ENCODE results near the gene ZMIZ1. TPM values are rescaled to one million over a fixed set of nuclear protein-coding genes. Genes with fewer than 3 reads are reported as not detected.

ZMIZ1 gene
- total RNA-seq, 1 experiment from 2014 or later = 23.5 TPM

DNA sequence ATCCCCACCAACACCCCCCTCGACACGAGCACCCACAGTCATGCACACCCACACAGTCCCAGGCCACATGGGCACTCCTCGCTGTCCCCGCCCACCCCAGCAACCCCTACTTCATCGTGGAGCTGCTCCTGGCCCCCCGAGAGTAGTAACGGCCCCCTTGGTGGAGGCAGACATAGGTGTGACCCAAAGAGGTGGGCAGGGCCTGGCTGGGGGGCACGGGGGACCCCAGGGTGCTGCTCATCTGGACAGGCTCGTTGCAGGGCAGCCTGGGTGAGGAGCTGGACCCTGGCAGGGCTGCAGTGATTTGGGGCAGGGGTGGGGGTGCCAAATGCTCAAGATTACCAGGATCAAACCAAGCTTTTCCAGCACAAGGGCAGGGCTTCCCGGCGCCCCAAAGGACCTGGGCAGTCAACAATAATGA is 42.4 kb upstream of the ZMIZ1 start:
- BruUV-seq (replicated peaks) = no TSS peak
- TF ChIP-seq, protein P1, sequence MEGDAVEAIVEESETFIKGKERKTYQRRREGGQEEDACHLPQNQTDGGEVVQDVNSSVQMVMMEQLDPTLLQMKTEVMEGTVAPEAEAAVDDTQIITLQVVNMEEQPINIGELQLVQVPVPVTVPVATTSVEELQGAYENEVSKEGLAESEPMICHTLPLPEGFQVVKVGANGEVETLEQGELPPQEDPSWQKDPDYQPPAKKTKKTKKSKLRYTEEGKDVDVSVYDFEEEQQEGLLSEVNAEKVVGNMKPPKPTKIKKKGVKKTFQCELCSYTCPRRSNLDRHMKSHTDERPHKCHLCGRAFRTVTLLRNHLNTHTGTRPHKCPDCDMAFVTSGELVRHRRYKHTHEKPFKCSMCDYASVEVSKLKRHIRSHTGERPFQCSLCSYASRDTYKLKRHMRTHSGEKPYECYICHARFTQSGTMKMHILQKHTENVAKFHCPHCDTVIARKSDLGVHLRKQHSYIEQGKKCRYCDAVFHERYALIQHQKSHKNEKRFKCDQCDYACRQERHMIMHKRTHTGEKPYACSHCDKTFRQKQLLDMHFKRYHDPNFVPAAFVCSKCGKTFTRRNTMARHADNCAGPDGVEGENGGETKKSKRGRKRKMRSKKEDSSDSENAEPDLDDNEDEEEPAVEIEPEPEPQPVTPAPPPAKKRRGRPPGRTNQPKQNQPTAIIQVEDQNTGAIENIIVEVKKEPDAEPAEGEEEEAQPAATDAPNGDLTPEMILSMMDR (IDR thresholded peaks at IDR 0.05; ENCODE audit: unreplicated experiment) = no peak
- no peak for DNase-seq
- Mint-ChIP-seq H3K27me3 (ENCODE audit: unreplicated experiment) (peaks cover 38% of the 10 kb centered on the region), H3K4me3 (ENCODE audit: low read depth, unreplicated experiment) (no peak overlapping the region), H3K27ac (ENCODE audit: unreplicated experiment) (no peak overlapping the region), H3K9me3 (ENCODE audit: low read depth, unreplicated experiment) (no peaks in the 10 kb centered on the region), H3K36me3 (ENCODE audit: insufficient read depth, unreplicated experiment) (no peaks in the 10 kb centered on the region), H3K4me1 (ENCODE audit: low read depth, unreplicated experiment) (no peaks in the 10 kb centered on the region)
- CTCF ChIA-PET = interaction anchor here (0.6 kb wide), 1 partner anchor 275 kb away, joined by 3 read pairs; no protein-coding TSS in a partner anchor
- intact Hi-C loops (cut with micrococcal nuclease; ENCODE audit: unreplicated experiment) = no loop called here

DNA sequence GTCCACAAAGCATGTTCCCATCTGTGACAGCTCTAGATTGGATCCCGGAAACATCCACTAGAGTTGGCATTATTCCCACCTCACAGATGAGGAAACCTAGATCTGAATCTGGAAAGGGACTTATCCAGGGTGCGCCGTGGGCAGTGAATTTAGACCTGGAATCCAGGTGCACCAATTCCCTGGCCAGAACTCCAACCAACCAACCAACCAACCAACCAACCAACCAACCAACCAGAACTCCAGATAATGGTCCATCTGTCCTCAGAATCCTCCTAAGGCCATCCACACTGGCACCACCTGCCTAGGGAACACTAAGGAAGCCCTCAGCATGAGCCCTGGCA is 42.0 kb upstream of the ZMIZ1 start:
- BruUV-seq (replicated peaks) = no TSS peak
- TF ChIP-seq, protein P1 (IDR thresholded peaks at IDR 0.05; ENCODE audit: unreplicated experiment) = no peak
- H3K4me3 Mint-ChIP-seq (ENCODE audit: low read depth, unreplicated experiment) = no peak overlapping the region
- no peaks in the 10 kb centered on the region for H3K4me1 Mint-ChIP-seq (ENCODE audit: low read depth, unreplicated experiment)
- H3K36me3 Mint-ChIP-seq (ENCODE audit: insufficient read depth, unreplicated experiment) = no peaks in the 10 kb centered on the region
- H3K27ac Mint-ChIP-seq (ENCODE audit: unreplicated experiment) = no peak overlapping the region
- intact Hi-C loops (cut with micrococcal nuclease; ENCODE audit: unreplicated experiment) = no loop called here
- no peaks in the 10 kb centered on the region for H3K9me3 Mint-ChIP-seq (ENCODE audit: low read depth, unreplicated experiment)
- H3K27me3 Mint-ChIP-seq (ENCODE audit: unreplicated experiment) = peaks cover 38% of the 10 kb centered on the region
- no peak for DNase-seq
- CTCF ChIA-PET = interaction anchor here (0.6 kb wide), 1 partner anchor 275 kb away, joined by 3 read pairs; no protein-coding TSS in a partner anchor

DNA sequence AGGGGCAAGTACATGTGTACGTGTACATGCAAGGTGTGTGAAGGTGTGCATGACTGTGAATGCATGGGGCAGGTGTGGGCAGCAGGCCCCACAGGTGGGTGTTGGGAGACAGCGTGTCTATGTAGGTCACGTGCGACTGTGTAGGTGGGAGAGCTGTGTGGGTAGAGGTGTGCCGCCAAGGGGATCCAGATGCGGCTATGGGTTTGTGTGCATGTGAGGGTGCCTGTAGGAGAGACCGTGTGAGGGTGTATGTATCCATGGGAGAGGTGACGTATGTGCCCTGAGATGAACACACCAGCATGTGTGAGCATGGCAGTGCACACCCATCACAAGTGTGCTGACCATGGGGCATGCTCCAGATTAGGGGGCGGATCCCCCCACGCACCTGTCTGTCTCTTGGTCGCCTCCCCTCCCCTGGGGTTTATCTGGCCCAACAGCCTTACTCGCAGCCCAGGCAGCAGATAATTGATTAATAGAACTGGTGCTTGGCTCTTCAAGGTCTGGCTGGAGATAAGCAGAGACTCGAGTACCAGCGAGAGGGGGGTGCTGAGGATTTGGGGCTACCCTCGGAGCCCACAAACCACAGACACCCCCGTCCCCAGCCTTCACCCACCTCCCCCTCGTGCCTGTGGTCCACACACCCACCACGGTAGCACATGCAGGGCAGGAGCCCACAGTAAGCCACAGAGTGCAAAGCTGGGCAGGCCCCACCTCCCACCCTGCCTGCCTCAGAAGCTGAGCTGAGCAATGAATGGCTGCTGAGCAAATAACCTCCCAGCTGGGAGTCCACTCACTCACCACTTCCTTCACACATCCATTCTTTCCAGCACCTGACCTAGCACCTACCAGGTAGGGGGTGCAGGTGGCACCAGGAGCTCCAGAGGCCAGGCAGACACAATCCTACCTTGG is 41.4 kb upstream of the ZMIZ1 start:
- no peaks in the 10 kb centered on the region for H3K36me3 Mint-ChIP-seq (ENCODE audit: insufficient read depth, unreplicated experiment)
- intact Hi-C loops (cut with micrococcal nuclease; ENCODE audit: unreplicated experiment) = no loop called here
- no peak overlapping the region for H3K4me3 Mint-ChIP-seq (ENCODE audit: low read depth, unreplicated experiment)
- peaks cover 38% of the 10 kb centered on the region for H3K27me3 Mint-ChIP-seq (ENCODE audit: unreplicated experiment)
- TF ChIP-seq, protein P1 (IDR thresholded peaks at IDR 0.05; ENCODE audit: unreplicated experiment) = no peak
- H3K9me3 Mint-ChIP-seq (ENCODE audit: low read depth, unreplicated experiment) = no peaks in the 10 kb centered on the region
- H3K4me1 Mint-ChIP-seq (ENCODE audit: low read depth, unreplicated experiment) = no peaks in the 10 kb centered on the region
- no peak overlapping the region for H3K27ac Mint-ChIP-seq (ENCODE audit: unreplicated experiment)
- BruUV-seq (replicated peaks) = no TSS peak
- no peak for DNase-seq
- CTCF ChIA-PET = interaction anchor here (0.7 to 0.8 kb wide), 2 partner anchors 172 to 270 kb away, joined by 3 to 4 read pairs; no protein-coding TSS in a partner anchor

DNA sequence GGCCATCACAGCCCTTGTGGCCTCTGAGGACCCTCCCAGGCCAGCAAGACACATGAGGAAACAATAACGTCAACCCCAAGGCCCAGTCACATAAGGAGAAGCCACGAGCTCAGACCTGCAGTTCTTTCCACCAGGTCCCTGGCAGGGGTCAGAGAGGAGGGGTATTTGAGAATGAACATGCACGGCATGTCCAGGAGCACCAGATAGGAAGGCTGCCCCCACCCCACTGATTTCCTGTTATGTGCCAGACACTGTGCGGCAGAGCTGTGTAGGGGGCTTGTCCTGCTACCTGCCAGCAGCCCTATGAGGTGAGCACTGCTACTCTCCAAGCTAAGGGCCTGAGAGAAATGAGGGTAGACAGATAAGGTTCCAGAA is 40.7 kb upstream of the ZMIZ1 start:
- Mint-ChIP-seq H3K4me3 (ENCODE audit: low read depth, unreplicated experiment) (no peak overlapping the region), H3K27me3 (ENCODE audit: unreplicated experiment) (peaks cover 38% of the 10 kb centered on the region), H3K9me3 (ENCODE audit: low read depth, unreplicated experiment) (no peaks in the 10 kb centered on the region), H3K36me3 (ENCODE audit: insufficient read depth, unreplicated experiment) (no peaks in the 10 kb centered on the region), H3K27ac (ENCODE audit: unreplicated experiment) (no peak overlapping the region), H3K4me1 (ENCODE audit: low read depth, unreplicated experiment) (no peaks in the 10 kb centered on the region)
- intact Hi-C loops (cut with micrococcal nuclease; ENCODE audit: unreplicated experiment) = no loop called here
- CTCF ChIA-PET = interaction anchor here (0.7 to 0.8 kb wide), 3 partner anchors 173 to 494 kb away, joined by 3 to 4 read pairs (median 4); no protein-coding TSS in a partner anchor
- BruUV-seq (replicated peaks) = no TSS peak
- DNase-seq = no peak
- TF ChIP-seq, protein P1 (IDR thresholded peaks at IDR 0.05; ENCODE audit: unreplicated experiment) = no peak

Measured in Calu3 (cell line).